HG03066 (cell line): Measurements from ENCODE around the gene ZMYND15.

ENCODE experiments used
- ATAC-seq: cut with Tn5 transposase; IDR thresholded peaks from one replicate; pipeline ENCODE4 v1.9.1; 2021; ENCODE audit warnings: low read depth; ENCODE audit not compliant: unreplicated experiment

The ZMYND15 gene

GRCh38 chr17:4740584-4740983, 951 bp downstream of the ZMYND15 start:
- no peak for ATAC-seq

DNA sequence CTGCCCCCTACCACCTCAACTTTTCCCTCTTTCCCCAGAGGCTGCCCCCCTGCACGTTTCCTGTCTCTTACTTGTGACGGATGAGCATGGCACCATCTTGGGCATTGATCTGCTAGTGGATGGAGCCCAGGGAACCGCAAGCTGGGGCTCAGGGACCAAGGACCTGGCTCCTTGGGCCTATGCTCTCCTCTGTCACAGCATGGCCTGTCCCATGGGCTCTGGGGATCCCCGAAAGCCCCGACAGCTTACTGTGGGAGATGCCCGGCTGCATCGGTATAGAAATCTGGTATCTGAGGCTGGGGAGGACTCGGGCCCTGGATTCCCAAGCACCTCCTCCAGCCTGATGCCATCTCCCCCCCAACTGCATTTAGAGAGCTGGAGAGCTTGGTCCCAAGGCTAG, 1.9 kb downstream of the ZMYND15 start:
- ATAC-seq: no peak

- no peak for ATAC-seq
These were observed 2.5 kb downstream of the ZMYND15 start for GRCh38 chr17:4742133-4742532.

DNA sequence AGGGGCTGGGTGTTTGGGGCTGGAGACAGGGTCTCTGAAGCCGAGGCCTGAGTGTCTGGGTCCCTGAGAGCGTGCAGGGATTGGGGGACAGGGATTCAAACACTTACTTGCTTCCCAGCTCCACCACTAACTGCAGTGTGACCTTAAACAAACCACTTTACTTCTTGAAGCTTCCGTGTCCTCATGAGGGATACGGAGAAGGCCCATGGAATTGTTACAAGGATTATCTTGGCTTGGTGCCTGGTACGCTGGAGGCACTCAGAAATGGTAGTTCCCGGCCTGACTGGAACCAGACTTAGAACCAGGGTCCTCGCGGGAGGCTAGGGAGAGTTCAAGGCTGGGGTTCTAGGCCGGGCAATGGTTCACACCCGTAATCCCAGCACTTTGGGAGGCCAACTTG, 3.0 kb downstream of the ZMYND15 start:
- no peak for ATAC-seq

GRCh38 chr17:4743216-4743615, 3.6 kb downstream of the ZMYND15 start:
- no peak for ATAC-seq

DNA sequence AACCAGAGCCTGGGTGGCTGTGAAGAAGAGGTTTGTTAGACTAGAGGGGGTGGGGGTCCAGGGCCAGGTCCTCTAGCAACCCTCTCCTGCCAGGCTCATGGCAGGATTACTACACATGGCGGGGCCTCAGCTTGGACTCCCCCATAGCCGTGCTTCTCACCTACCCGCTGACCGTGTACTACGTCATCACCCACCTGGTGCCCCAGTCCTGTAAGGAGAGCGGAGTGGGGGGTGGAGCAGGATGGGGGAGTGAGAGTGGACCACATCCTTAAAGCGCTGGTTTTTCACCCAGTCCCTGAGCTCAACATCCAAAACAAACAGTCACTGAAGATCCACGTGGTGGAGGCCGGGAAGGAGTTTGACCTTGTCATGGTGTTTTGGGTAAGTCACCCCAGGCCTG, 4.3 kb downstream of the ZMYND15 start:
- ATAC-seq: no peak

DNA sequence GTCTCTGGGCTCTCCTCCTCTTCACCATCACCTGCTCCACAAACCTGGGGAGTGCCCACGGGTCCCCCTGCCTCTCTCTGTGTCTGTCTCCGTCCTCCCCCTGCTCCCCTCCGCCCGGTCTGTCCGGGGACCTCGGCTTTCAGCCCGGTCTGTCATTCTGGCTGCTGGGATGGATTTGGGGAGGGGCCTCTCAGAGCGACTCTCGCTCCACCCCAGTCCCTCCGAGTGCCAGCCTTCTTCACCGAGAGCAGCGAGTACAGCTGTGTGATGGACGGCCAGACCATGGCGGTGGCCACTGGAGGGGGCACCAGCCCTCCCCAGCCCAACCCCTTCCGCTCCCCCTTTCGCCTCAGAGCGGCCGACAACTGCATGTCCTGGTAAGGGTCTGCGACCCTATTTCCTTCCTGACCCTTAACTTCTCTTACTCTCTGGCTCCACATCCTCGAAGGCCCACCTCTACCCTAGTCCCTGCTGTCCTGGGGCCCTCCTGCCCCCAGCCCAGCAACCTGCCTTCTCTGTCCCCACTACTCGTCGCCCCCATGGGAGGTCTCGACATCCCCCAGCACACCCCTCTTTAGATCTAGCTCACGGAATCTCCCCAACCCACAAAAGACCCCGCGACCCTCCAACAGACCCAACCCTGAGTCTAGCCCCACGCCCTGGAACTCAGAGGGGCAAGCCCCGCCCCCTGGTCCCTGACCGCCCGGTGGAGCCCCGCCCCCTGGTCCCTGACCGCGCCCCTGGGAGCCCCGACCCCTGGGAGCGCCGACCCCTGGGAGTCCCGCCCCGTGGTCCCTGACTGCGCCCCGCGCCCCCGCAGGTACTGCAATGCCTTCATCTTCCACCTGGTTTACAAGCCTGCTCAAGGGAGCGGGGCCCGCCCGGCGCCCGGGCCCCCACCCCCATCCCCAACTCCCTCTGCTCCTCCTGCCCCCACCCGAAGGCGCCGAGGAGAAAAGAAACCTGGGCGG, 5.7 kb downstream of the ZMYND15 start:
- no peak for ATAC-seq

DNA sequence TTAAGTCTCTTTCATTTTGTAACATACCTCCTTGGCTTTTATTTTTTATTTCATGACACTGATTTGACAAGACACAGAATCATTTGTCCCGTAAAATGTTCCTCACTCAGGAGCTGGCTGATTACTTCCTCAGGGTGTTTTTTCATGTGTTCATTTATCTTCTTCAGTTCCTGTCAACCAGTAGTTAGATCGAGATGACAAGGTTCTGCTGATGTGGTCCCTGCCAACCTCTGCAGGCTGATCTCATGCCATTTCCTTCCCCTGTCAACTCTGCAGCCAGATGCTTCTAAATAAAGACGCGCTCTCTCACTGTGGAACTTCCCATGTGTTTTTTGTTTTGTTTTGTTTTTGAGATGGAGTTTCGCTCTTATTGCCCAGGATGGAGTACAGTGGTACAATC, 8.2 kb downstream of the ZMYND15 start:
- no peak for ATAC-seq

- no peak for ATAC-seq
These were observed 9.1 kb downstream of the ZMYND15 start for GRCh38 chr17:4748686-4749085.

GRCh38 chr17:4750606-4751005, 11.0 kb downstream of the ZMYND15 start:
- ATAC-seq: no peak

DNA sequence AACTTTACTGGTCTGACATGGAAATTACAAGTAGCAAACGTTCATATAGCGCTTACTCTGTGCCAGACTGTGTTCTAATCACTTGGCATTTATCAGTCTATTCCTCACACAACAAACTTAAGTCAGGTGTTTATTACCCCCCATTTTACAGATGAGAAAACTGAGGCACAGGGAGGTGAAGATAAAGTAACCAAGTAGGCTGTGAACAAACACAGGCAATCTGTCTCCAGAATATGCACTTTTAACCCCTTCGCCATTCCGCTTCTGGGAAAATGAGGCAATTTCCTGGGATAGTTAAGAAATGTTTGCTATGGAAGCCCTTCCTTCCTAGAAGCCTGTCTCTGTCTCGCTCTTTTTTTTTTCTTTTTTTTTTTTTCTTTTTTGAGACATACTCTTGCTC, 12.3 kb downstream of the ZMYND15 start:
- no peak for ATAC-seq

GRCh38 chr17:4753392-4753791, 13.8 kb downstream of the ZMYND15 start:
- ATAC-seq: no peak

- no peak for ATAC-seq
These were observed 20.2 kb downstream of the ZMYND15 start for GRCh38 chr17:4759776-4760236.

- no peak for ATAC-seq
These were observed 25.0 kb downstream of the ZMYND15 start for GRCh38 chr17:4764595-4764994.

- ATAC-seq: no peak
These were observed 26.6 kb downstream of the ZMYND15 start for GRCh38 chr17:4766201-4766600.

GRCh38 chr17:4766723-4767122, 27.1 kb downstream of the ZMYND15 start:
- no peak for ATAC-seq

DNA sequence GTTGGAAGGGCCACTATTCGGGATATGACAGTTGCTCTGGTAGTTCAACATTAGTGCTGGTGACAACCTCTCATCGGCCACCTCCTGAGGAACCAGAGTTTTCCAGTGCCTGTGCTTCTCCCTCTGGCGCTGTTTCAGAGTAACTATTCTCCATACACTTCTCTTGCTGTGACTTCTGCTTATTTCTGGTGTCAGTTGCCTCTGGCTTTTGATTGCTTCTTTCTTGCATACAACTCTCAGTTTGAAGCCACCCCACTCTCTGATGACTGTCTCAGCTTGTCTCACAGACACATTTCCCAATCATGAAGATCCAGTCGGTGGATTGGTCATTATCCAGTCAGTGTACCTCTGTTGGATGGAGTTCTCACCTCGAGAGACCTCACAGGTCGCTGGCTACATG, 28.7 kb downstream of the ZMYND15 start:
- no peak for ATAC-seq

DNA sequence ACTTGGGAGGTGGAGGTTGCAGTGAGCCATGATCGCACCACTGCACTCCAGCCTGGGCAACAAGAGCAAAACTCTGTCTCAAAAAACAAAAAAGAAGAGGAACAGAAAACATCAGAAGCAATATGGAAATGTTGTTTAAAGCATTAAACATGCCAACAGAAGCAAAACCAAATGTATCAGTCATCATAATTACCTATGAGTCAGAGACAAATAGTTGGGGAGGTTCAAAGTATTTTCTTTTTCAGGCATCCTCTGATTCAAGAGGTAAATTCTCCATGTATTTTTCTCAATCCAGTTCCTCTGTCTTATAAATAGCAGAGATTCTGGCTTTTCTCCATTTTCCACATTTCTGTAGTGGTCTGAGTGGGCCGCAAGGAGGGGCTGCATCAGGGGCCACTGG, 30.0 kb downstream of the ZMYND15 start:
- no peak for ATAC-seq

- ATAC-seq: no peak
These were observed 32.0 kb downstream of the ZMYND15 start, which contains the start of gene TM4SF5 for GRCh38 chr17:4771519-4772234. Gene TM4SF5 (plus strand): TSS chr17:4771886. CDS start chr17:4771923, 37 bp downstream.

DNA sequence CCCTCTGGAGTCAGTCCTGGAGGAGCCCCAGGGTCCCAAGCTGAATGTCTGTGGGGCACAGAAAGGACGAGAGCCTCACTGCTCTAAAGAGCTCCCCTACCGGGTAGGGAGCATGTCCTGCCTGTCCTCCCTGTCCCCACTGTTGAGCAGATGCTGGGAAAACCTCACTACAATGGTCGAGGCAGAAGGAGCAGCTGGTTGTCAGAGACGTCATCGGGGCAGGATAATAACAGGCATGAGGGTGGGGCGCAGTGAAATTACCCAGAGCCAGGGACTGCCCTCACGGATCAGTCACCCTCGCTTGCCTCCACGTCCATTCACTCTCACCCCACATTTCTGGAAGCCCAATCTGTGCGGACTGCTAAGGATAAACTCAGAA, 32.6 kb downstream of the ZMYND15 start:
- no peak for ATAC-seq

- no peak for ATAC-seq
These were observed 38.5 kb downstream of the ZMYND15 start for GRCh38 chr17:4777969-4778760.
